GM21737 (cell line): ENCODE results near the gene ISM2.
"Not testable (repeated sequence)": the region's sequence is repeated elsewhere in the genome, so short reads cannot be mapped to it uniquely, and the experiment has no call there.

Experiments
- ATAC-seq: cut with Tn5 transposase; IDR thresholded peaks from one replicate; pipeline ENCODE4 v1.9.1; 2021; ENCODE audit warnings: mild to moderate bottlenecking, moderate library complexity; ENCODE audit not compliant: unreplicated experiment

ISM2 gene

GRCh38 chr14:77498120-77498979 is at the start of gene ISM2:
ISM2 (minus strand) TSS chr14:77498816; CDS start chr14:77498793, 23 bp downstream.
- peak; percentile 54 for ATAC-seq

GRCh38 chr14:77547512-77548180 is 49.0 kb upstream of the ISM2 start:
- no peak for ATAC-seq

- not testable (repeated sequence) for ATAC-seq
Measured at GRCh38 chr14:77545171-77545570, 46.6 kb upstream of the ISM2 start.

GRCh38 chr14:77544571-77544970 is 46.0 kb upstream of the ISM2 start:
- ATAC-seq, result no peak

- no peak for ATAC-seq
Measured at GRCh38 chr14:77543637-77544334, 45.2 kb upstream of the ISM2 start.

- no peak for ATAC-seq
Measured at GRCh38 chr14:77543240-77543551, 44.6 kb upstream of the ISM2 start.

GRCh38 chr14:77542421-77543239 is 44.0 kb upstream of the ISM2 start:
- no peak for ATAC-seq

GRCh38 chr14:77541905-77542304 is 43.3 kb upstream of the ISM2 start:
- ATAC-seq, result no peak

- not testable (repeated sequence) for ATAC-seq
Measured at GRCh38 chr14:77536951-77537350, 38.3 kb upstream of the ISM2 start.

GRCh38 chr14:77531071-77531470 is 32.5 kb upstream of the ISM2 start:
- ATAC-seq, result no peak

- ATAC-seq, result no peak
Measured at GRCh38 chr14:77529963-77530362, 31.3 kb upstream of the ISM2 start.

- no peak for ATAC-seq
Measured at GRCh38 chr14:77529213-77529612, 30.6 kb upstream of the ISM2 start.

- not testable (repeated sequence) for ATAC-seq
Measured at GRCh38 chr14:77528701-77529100, 30.1 kb upstream of the ISM2 start.

- no peak for ATAC-seq
Measured at GRCh38 chr14:77526266-77526665, 27.6 kb upstream of the ISM2 start.

- no peak for ATAC-seq
Measured at GRCh38 chr14:77524536-77524935, 25.9 kb upstream of the ISM2 start.

- ATAC-seq, result no peak
Measured at GRCh38 chr14:77523109-77523508, 24.5 kb upstream of the ISM2 start.

GRCh38 chr14:77520555-77520954 is 21.9 kb upstream of the ISM2 start:
- ATAC-seq, result no peak

- no peak for ATAC-seq
Measured at GRCh38 chr14:77516126-77516525, 17.5 kb upstream of the ISM2 start.

- no peak for ATAC-seq
Measured at GRCh38 chr14:77511486-77512162, 13.0 kb upstream of the ISM2 start.

- ATAC-seq, result no peak
Measured at GRCh38 chr14:77509366-77509765, 10.8 kb upstream of the ISM2 start.
